Transverse colon (tissue), 3 donors: Measurements from ENCODE around the gene FAM9A.

Experiments used
- POLR2A ChIP-seq: fragments of 450-650 bp; IDR thresholded peaks from one replicate; pipeline ENCODE4 v1.6.1; 2016; ENCODE audit warnings: antibody characterized with exemption, mild to moderate bottlenecking, moderate library complexity
- TF ChIP-seq, protein P1 (sequence below), 5 experiments: fragments of 200-600 bp in 3 of 5; fragments of 450-650 bp in 2 of 5; sonication (generic) in 3 of 5; IDR thresholded peaks; 1 replicate in 2 of 5; 2 replicates in 3 of 5; pipeline ENCODE4 v1.5.1; 2016 to 2017; ENCODE audit warnings: antibody characterized with exemption in 5 of 5, inconsistent platforms in 3 of 5, mild to moderate bottlenecking in 2 of 5, moderate library complexity in 1 of 5

DNA sequence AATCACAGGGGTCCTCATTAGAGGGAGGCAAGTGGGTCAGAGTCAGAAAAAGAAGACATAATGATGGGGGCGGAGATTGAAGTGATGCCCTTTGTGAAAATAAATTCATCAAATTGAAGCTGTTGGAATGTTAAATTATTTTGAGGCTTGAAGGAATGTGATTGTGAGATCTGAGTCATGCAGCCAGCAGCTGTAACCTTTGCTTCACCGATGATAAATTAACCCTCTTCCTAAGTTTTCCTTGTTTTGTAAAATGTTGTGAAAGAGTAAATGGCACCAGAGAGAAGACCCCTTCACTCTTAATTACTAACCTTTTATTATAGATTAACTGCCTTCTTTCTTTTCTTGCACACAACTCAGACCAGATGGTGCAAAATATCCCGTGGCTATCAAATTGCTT is 47.7 kb upstream of the FAM9A start:
- TF ChIP-seq, protein P1, sequence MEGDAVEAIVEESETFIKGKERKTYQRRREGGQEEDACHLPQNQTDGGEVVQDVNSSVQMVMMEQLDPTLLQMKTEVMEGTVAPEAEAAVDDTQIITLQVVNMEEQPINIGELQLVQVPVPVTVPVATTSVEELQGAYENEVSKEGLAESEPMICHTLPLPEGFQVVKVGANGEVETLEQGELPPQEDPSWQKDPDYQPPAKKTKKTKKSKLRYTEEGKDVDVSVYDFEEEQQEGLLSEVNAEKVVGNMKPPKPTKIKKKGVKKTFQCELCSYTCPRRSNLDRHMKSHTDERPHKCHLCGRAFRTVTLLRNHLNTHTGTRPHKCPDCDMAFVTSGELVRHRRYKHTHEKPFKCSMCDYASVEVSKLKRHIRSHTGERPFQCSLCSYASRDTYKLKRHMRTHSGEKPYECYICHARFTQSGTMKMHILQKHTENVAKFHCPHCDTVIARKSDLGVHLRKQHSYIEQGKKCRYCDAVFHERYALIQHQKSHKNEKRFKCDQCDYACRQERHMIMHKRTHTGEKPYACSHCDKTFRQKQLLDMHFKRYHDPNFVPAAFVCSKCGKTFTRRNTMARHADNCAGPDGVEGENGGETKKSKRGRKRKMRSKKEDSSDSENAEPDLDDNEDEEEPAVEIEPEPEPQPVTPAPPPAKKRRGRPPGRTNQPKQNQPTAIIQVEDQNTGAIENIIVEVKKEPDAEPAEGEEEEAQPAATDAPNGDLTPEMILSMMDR (IDR thresholded peaks at IDR 0.05): no peak
- TF ChIP-seq POLR2A: no peak
